ENCODE data around the gene RHOBTB3.
"Not testable (repeated sequence)": the region's sequence is repeated elsewhere in the genome, so short reads cannot be mapped to it uniquely, and the experiment has no call there.

RHOBTB3 gene

GRCh38 chr5:95800553-95800952 lies 69.4 kb downstream of the RHOBTB3 start:
- DNase-seq (ENCODE audit: low spot score), result no peak

DNA sequence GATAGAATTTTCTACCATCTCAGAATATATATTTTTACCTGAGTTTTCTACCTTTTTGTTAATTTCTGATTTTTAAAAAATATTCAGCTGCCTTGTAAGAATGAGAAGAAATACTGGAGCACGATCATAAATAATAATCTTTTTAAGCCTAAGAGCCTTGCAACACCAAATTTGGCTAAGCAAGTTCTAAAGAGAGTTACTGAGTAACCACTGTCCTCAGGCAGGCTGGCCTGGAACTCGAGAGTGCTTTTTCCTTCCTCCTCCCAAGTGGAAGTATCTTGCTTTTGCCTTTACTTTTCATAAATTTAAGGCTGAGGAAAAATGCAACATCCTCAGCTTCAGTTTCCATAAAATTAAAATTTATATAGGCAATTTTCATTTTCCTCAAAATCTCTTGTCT lies 70.4 kb downstream of the RHOBTB3 start:
- DNase-seq (ENCODE audit: low spot score), result no peak

DNA sequence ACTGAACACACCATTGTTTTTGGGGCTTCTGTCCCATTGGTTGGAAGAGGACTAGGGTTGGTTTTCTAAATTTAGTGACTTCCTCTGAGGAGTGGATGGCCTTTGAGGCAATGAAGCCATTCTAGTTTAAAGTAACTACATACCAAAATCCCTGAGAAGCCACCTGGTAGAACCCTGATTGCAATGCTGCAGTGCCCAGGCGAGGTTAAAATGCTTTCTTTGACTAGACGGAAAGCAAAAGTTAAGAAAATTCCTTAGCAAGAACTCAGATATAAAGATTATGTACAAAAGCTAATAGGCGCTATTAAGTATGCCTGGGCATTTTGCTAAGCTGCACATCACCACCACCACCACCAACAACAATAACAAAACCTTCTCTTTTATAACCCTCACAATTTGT lies 70.8 kb downstream of the RHOBTB3 start:
- DNase-seq (ENCODE audit: low spot score), result no peak

GRCh38 chr5:95803271-95804148 lies 72.4 kb downstream of the RHOBTB3 start:
- no peak for DNase-seq (ENCODE audit: low spot score)

GRCh38 chr5:95804736-95805539 lies 73.8 kb downstream of the RHOBTB3 start:
- DNase-seq (ENCODE audit: low spot score), result no peak

DNA sequence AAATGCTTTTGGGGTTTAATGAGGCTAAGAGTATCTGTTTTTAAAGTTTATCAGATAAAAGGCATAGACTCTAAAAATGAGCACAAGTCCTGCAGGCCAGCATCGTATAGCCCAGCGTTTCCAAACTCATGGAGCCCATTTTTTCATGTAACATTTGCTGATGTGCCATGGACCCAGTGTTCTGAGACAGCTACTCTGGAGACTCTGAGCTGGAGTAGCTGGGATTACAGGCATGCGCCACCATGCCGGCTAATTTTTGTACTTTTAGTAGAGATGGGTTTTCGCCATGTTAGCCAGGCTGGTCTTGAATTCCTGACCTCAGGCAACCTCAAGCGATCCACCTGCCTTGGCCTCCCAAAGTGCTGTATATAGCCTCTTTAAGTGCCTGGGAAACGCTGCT lies 75.6 kb downstream of the RHOBTB3 start:
- DNase-seq (ENCODE audit: low spot score), result no peak

DNA sequence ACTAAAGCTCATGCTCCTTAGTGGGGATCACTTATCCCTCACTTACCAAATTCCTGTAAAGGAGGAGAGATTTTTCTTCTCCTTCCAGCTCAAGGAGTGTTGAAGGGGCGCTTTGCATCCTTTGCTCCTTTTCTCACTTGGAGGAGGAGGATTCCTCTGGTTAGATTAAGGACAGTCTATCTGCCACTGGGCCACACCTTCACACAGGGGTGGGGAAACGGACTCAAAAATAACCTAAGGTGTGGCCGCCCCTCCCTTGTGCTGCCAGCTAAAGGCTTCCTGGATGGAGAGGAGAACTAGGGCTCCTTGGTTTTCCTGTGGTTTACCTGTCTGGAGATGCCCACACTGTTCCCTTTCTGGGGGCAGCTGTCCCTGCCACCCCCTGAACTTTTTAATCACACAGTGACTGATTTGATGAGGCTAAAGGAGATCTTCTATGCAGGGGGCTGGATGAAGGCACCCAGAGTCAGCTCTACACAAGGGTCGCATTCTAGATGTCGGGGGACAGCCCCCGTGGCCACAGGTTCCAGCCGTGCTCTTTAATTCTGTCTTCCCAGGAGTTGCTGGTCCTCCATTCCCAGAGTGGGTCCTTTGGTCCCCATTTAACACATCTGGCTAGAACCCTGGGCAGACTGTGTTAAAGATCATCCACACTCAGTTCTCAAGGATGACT lies 77.0 kb downstream of the RHOBTB3 start:
- DNase-seq (ENCODE audit: low spot score), result no peak

DNA sequence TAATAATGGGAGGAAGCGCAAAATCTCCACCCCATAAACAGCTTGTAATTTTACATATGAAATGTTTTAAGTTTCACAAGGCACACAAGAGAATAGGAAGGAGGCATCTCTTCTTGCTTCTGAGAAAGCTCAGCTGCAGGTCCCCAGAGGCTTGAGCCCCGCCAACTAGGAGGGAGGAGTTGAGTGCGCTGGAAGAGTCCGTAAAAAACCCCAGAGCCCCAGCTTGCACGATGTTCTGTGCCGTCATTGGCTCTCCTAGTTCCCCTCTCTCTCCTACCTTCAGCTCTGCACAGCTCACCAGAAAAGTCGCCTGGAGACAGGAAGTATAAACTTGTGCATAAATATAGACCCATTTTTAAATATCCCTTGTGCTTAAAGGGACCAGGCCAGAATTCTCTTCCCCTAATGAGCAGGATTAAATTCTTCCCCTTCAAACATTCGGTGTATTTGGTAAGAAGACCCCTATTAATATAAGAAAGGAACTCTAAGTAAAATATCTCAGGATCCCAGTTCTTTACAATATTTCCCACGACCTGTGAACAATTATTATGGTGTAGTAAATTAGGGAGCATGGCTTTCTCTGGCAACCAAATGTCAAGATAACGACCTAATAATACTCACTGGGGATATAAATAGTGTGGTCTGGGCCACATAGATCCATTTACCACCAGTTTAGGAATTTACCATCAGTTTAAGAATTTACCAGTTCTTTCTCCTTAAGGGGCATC lies 77.7 kb downstream of the RHOBTB3 start:
- peak; percentile 65 for DNase-seq (ENCODE audit: low spot score)

DNA sequence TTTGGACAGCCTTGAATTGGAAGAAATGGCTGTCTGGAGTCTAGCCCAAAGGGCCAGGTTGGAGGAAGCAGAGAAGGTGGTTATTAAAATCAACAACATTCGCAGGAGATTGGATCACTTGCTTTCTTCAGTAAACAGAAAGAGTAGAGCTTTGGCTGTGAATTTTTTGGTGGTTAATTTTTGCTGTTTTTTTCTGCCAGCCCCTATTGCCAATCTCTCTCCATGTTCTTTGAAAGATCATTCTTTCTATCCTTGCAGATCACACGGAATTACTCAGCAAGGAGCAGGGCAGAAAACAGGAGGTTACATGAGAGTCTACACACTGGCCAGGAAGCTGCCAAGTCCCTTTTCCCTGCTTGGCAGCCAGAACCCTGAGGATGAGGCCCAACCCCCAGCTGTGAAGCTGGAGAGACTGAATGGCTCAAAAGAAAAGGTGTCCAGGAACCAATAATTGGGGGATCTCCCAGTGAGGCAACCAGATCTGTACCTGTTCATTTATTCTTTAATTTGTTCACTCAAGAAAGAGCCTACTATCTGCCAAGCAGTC lies 78.4 kb downstream of the RHOBTB3 start:
- DNase-seq (ENCODE audit: low spot score), result peak; percentile 43

GRCh38 chr5:95810305-95811125 lies 79.4 kb downstream of the RHOBTB3 start:
- DNase-seq (ENCODE audit: low spot score), result no peak

DNA sequence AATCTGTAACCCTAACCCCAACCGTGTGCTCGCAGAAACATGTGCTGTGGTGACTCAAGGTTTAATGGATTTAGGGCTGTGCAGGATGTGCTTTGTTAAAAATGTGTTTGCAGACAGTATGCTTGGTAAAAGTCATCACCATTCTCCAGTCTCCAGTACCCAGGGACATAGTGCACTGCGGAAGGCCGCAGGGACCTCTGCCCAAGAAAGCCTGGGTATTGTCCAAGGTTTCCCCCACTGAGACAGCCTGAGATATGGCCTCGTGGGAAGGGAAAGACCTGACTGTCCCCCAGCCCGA lies 79.9 kb downstream of the RHOBTB3 start:
- not testable (repeated sequence) for DNase-seq (ENCODE audit: low spot score)

DNA sequence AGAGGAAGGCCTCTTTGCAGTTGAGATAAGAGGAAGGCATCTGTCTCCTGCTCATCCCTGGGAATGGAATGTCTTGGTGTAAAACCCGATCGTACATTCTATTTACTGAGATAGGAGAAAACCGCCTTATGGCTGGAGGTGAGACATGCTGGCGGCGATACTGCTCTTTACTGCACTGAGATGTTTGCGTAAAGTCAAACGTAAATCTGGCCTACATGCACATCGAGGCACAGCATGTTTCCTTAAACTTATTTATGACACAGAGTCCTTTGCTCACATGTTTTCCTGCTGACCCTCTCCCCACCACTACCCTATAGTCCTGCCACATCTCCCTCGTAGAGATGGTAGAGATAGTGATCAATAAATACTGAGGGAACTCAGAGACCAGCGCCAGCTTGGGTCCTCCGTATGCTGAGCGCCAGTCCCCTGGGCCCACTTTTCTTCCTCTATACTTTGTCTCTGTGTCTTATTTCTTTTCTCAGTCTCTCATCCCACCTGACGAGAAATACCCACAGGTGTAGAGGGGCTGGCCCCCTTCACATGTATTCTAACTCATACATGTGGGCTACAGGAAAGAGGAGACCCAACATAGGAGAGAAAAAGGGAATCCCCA lies 80.4 kb downstream of the RHOBTB3 start:
- DNase-seq (ENCODE audit: low spot score), result not testable (repeated sequence)

GRCh38 chr5:95812074-95812471 lies 80.9 kb downstream of the RHOBTB3 start:
- DNase-seq (ENCODE audit: low spot score), result no peak

- DNase-seq (ENCODE audit: low spot score), result not testable (repeated sequence)
Measured at GRCh38 chr5:95813035-95813434, 81.9 kb downstream of the RHOBTB3 start.

- DNase-seq (ENCODE audit: low spot score), result no peak
Measured at GRCh38 chr5:95815155-95815729, 84.1 kb downstream of the RHOBTB3 start.

GRCh38 chr5:95816341-95816740 lies 85.2 kb downstream of the RHOBTB3 start:
- no peak for DNase-seq (ENCODE audit: low spot score)

- no peak for DNase-seq (ENCODE audit: low spot score)
Measured at GRCh38 chr5:95816776-95817175, 85.6 kb downstream of the RHOBTB3 start.

- DNase-seq (ENCODE audit: low spot score), result no peak
Measured at GRCh38 chr5:95817430-95817829, 86.3 kb downstream of the RHOBTB3 start.

DNA sequence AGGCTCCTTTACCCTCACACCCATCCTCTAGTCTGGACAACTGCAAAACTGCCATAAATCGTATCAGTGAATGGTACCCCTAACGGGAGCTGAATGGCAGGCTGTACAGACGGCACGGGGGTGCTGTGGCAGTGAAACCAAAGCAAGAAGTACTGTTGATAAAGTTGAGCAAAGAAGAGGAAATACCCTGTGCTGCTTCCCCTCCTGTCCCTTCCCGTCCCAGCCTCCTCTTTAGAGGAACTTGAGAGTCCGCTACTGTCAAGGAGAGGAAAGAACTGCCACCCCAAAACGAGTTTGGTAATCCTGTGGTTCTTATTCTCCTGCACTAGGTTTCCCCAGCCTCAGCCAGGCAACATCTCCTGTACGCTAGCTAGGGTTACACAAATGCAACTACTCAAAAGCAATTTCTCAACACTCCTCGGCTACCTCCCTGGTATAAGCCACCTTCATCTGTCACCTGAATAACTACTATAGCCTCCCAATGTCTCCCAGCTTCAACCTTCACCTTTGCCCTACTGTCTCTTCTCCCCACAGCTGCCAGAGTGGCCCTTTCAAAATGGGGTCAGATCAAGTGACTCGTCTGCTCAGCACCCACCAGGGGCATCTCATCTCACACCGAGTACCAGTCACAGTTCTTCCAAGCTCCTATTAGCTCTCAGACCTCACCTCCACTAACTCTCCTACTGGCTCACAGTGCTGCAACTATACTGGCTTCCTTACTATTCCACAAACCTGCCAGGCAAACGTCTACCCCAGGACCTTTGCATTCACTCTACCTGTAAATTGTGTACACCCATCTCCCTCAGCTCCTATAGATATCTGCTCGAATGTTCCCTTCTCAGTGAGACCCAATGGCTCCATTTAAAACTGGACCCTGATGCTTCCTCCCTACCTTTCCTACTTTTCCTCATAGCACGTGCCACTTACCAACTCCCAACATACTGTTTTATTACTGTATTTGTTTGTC lies 87.3 kb downstream of the RHOBTB3 start:
- no peak for DNase-seq (ENCODE audit: low spot score)
